Mesenchymal stem cell (in vitro differentiated cells and primary cell): ENCODE measurements around the gene PSMD10.

ENCODE experiments used
- DNase-seq: peaks from one replicate; pipeline ENCODE4 v3.0.0-alpha.2; 2013
- H2AFZ ChIP-seq: one replicate; pipeline ENCODE4 v1.6.1; 2013; ENCODE audit warnings: low read depth, mild to moderate bottlenecking, control low read depth, inconsistent platforms, low read length, moderate library complexity
- H2AK5ac ChIP-seq: 2 replicates; pipeline ENCODE4 v1.6.1; 2013; ENCODE audit warnings: low read length, moderate library complexity, mild to moderate bottlenecking, inconsistent platforms; ENCODE audit not compliant: severe bottlenecking
- H2BK120ac ChIP-seq: one replicate; pipeline ENCODE4 v1.6.1; 2013; ENCODE audit warnings: low read depth, mild to moderate bottlenecking, inconsistent platforms, low read length, moderate library complexity
- H2BK12ac ChIP-seq, 2 experiments: one replicate each; pipeline ENCODE4 v1.6.1; 2013; ENCODE audit warnings: inconsistent platforms in 2 of 2, low read length in 2 of 2, mild to moderate bottlenecking in 2 of 2, moderate library complexity in 2 of 2, control low read depth in 1 of 2
- H2BK15ac ChIP-seq: one replicate; pipeline ENCODE4 v1.6.1; 2013; ENCODE audit warnings: mild to moderate bottlenecking, low read depth, inconsistent platforms; ENCODE audit not compliant: poor library complexity, severe bottlenecking
- H2BK5ac ChIP-seq: 2 replicates; pipeline ENCODE4 v1.6.1; 2013; ENCODE audit warnings: low read depth, mild to moderate bottlenecking, low read length, control low read depth, inconsistent platforms; ENCODE audit not compliant: poor library complexity, severe bottlenecking
- H3K14ac ChIP-seq, 2 experiments: one replicate each; pipeline ENCODE4 v1.6.1; 2013; ENCODE audit warnings: inconsistent platforms in 2 of 2, low read length in 2 of 2, control low read depth in 1 of 2, mild to moderate bottlenecking in 1 of 2, moderate library complexity in 1 of 2
- H3K18ac ChIP-seq, 2 experiments: one replicate each; pipeline ENCODE4 v1.6.1; 2013; ENCODE audit warnings: inconsistent platforms in 2 of 2, low read length in 2 of 2, control low read depth in 1 of 2, low read depth in 1 of 2, mild to moderate bottlenecking in 1 of 2
- H3K23ac ChIP-seq, 2 experiments: one replicate each; pipeline ENCODE4 v1.6.1; 2013; ENCODE audit warnings: inconsistent platforms in 2 of 2, low read length in 2 of 2, mild to moderate bottlenecking in 2 of 2, moderate library complexity in 2 of 2, control low read depth in 1 of 2
- H3K27ac ChIP-seq: 2 replicates; pipeline ENCODE4 v1.5.1; 2013; ENCODE audit warnings: mild to moderate bottlenecking, moderate library complexity, low read length, control low read depth, inconsistent platforms; ENCODE audit not compliant: poor library complexity, severe bottlenecking
- H3K27me3 ChIP-seq, 2 experiments: 2 replicates each; pipeline versions ENCODE4 v1.6.1 to v1.7.0; 2013; ENCODE audit warnings: low read length in 2 of 2, mild to moderate bottlenecking in 2 of 2, moderate library complexity in 2 of 2, control low read depth in 1 of 2, inconsistent platforms in 1 of 2; ENCODE audit not compliant: control insufficient read depth in 1 of 2, insufficient read depth in 1 of 2
- H3K36me3 ChIP-seq, 2 experiments: 2 replicates each; pipeline versions ENCODE4 v1.6.1 to v1.7.0; 2013; ENCODE audit warnings: low read length in 2 of 2, control low read depth in 1 of 2, inconsistent platforms in 1 of 2, low read depth in 1 of 2, mild to moderate bottlenecking in 1 of 2; ENCODE audit not compliant: insufficient read depth in 2 of 2, control insufficient read depth in 1 of 2
- H3K4ac ChIP-seq, 2 experiments: one replicate each; pipeline ENCODE4 v1.6.1; 2013; ENCODE audit warnings: inconsistent platforms in 2 of 2, low read length in 2 of 2, mild to moderate bottlenecking in 2 of 2, moderate library complexity in 2 of 2, control low read depth in 1 of 2, low read depth in 1 of 2
- H3K4me1 ChIP-seq: 2 replicates; pipeline ENCODE4 v1.6.1; 2013; ENCODE audit warnings: low read depth, low read length, control low read depth; ENCODE audit not compliant: control insufficient read depth, insufficient read depth
- H3K4me2 ChIP-seq: 2 replicates; pipeline ENCODE4 v1.6.1; 2013; ENCODE audit warnings: low read length, mild to moderate bottlenecking, inconsistent platforms; ENCODE audit not compliant: poor library complexity, severe bottlenecking
- H3K4me3 ChIP-seq, 2 experiments: 2 replicates each; pipeline versions ENCODE4 v1.5.1 to v1.7.0; 2013; ENCODE audit warnings: low read length in 2 of 2, mild to moderate bottlenecking in 2 of 2, control low read depth in 1 of 2, low read depth in 1 of 2; ENCODE audit not compliant: insufficient read depth in 1 of 2
- H3K79me1 ChIP-seq: replicated peaks from 2 replicates; pipeline ENCODE4 v1.6.1; 2013; ENCODE audit warnings: mild to moderate bottlenecking, control low read depth, low read length, inconsistent platforms; ENCODE audit not compliant: poor library complexity, severe bottlenecking
- H3K9ac ChIP-seq: 2 replicates; pipeline ENCODE4 v1.7.0; 2013; ENCODE audit warnings: mild to moderate bottlenecking, low read length, moderate library complexity
- H3K9me3 ChIP-seq: 2 replicates; pipeline ENCODE4 v1.7.0; 2013; ENCODE audit warnings: mild to moderate bottlenecking, low read length; ENCODE audit not compliant: control insufficient read depth
- H4K8ac ChIP-seq: one replicate; pipeline ENCODE4 v1.6.1; 2013; ENCODE audit warnings: inconsistent platforms, mild to moderate bottlenecking, low read length, moderate library complexity
- H4K91ac ChIP-seq: one replicate; pipeline ENCODE4 v1.6.1; 2013; ENCODE audit warnings: mild to moderate bottlenecking, low read length, inconsistent platforms
- WGBS: methylation state at CpG from one replicate; pipeline ENCODE4 v1.1.7; 2013; ENCODE audit warnings: mixed read lengths; 5-methylcytosine and 5-hydroxymethylcytosine counted together

PSMD10 gene

DNA sequence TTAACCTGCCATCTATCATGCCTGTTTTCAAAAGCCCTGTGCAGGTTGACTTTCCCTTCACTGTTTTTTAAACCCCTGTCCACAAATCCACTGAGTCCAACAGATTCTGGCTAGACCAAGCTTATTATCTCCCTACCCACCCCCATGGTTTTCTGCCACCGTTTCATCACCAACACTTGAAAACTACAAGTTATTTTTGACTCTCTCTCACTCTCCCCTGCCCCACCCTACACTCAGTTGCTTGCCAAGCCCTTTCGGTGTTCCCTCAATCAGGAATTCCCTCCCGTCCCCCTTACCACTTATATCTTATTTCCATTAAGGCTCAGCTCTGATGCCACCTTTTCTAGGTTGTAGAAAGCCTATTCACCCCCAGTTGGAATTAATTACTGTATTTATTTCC lies 29.9 kb upstream of the PSMD10 start:
- Histone ChIP-seq H3K4me3 (no peak overlapping the region), H2AK5ac (no peak overlapping the region), H3K4me2 (no peak overlapping the region), H2BK12ac (peak overlapping the region in 1 of 2 experiments; percentile 66), H2BK15ac (no peak overlapping the region), H3K27ac (no peak overlapping the region), H3K4ac (no peak overlapping the region), H3K79me1 (no peaks in the 10 kb centered on the region), H3K18ac (no peak overlapping the region), H3K23ac (no peak overlapping the region), H2AFZ (no peak overlapping the region), H4K91ac (no peak overlapping the region), H3K36me3 (no peaks in the 10 kb centered on the region), H3K9ac (no peak overlapping the region), H2BK120ac (no peak overlapping the region), H3K9me3 (no peaks in the 10 kb centered on the region), H2BK5ac (no peak overlapping the region), H3K27me3 (peaks cover 0 to 25% of the 10 kb centered on the region in 2 experiments), H4K8ac (no peak overlapping the region), H3K4me1 (peaks cover 2% of the 10 kb centered on the region), H3K14ac (no peak overlapping the region)
- WGBS, result 80% methylated on average over 3 of the region's 3 CpGs
- no peak for DNase-seq

DNA sequence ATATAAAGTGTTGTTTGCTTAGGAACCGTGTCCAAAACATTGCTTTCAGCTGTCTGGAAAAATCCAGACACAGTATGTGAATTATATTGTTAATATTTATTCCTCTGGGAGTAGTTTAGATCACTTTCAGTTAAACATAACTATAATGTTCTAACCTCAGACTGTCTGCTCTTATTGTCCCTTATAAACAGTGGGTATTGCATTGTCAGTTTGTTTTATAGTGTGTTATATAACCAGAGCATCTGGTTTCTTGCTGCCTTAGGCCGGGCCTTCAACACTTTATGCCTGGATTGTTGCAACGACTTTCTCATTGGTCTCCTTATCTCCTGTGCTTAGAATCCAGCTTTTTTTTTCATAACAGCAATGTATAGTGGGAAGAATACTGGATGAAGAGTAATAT lies 26.6 kb upstream of the PSMD10 start:
- no peak overlapping the region for H2BK12ac ChIP-seq
- no peak overlapping the region for H2BK15ac ChIP-seq
- no peak overlapping the region for H2BK5ac ChIP-seq
- no peak overlapping the region for H2AFZ ChIP-seq
- no peak overlapping the region for H4K91ac ChIP-seq
- no peak overlapping the region for H3K14ac ChIP-seq
- H3K23ac ChIP-seq, result no peak overlapping the region
- H3K36me3 ChIP-seq, result no peaks in the 10 kb centered on the region
- H3K4ac ChIP-seq, result no peak overlapping the region
- H2AK5ac ChIP-seq, result no peak overlapping the region
- H3K27ac ChIP-seq, result no peak overlapping the region
- no peak overlapping the region for H3K4me2 ChIP-seq
- no peak overlapping the region for H4K8ac ChIP-seq
- H3K9ac ChIP-seq, result no peak overlapping the region
- H3K79me1 ChIP-seq, result no peaks in the 10 kb centered on the region
- no peak overlapping the region for H2BK120ac ChIP-seq
- no peak overlapping the region for H3K18ac ChIP-seq
- peak; percentile 28 for DNase-seq
- no peaks in the 10 kb centered on the region for H3K9me3 ChIP-seq
- H3K27me3 ChIP-seq, result peaks cover 0 to 18% of the 10 kb centered on the region in 2 experiments
- 28% methylated on average over 2 of the region's 3 CpGs for WGBS
- H3K4me3 ChIP-seq, result no peak overlapping the region
- peaks cover 2% of the 10 kb centered on the region for H3K4me1 ChIP-seq

DNA sequence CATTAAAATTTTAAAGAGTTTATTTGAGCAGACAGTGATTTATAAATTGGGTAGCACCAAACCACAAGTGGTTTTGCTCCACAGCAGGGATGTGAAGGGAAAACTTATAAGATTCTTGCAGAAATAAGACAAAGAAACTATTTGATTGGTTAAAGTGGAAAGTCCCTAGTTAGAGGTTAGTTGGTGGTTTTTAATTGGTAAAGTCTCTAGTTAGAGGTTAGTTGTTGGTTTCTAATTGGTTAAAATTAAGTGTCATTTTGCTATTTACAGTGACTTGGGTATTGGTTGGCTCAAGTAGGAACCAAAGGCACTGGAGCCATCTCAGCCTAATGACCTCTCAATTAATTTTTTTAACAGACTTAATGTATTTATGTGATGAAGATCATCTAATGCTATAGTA lies 23.2 kb upstream of the PSMD10 start:
- no peak overlapping the region for H4K8ac ChIP-seq
- no peak overlapping the region for H2BK5ac ChIP-seq
- no peaks in the 10 kb centered on the region for H3K79me1 ChIP-seq
- H3K23ac ChIP-seq, result no peak overlapping the region
- no peaks in the 10 kb centered on the region for H3K4me1 ChIP-seq
- peaks cover 0 to 8% of the 10 kb centered on the region in 2 experiments for H3K27me3 ChIP-seq
- H3K14ac ChIP-seq, result no peak overlapping the region
- H3K36me3 ChIP-seq, result no peaks in the 10 kb centered on the region
- no peak overlapping the region for H3K4me3 ChIP-seq
- H3K18ac ChIP-seq, result no peak overlapping the region
- H3K27ac ChIP-seq, result no peak overlapping the region
- H2BK120ac ChIP-seq, result no peak overlapping the region
- no peak overlapping the region for H2BK12ac ChIP-seq
- H2AK5ac ChIP-seq, result no peak overlapping the region
- no peaks in the 10 kb centered on the region for H3K9me3 ChIP-seq
- no peak overlapping the region for H3K4ac ChIP-seq
- H3K4me2 ChIP-seq, result no peak overlapping the region
- H2AFZ ChIP-seq, result no peak overlapping the region
- no peak overlapping the region for H2BK15ac ChIP-seq
- no peak overlapping the region for H3K9ac ChIP-seq
- no peak for DNase-seq
- H4K91ac ChIP-seq, result no peak overlapping the region

DNA sequence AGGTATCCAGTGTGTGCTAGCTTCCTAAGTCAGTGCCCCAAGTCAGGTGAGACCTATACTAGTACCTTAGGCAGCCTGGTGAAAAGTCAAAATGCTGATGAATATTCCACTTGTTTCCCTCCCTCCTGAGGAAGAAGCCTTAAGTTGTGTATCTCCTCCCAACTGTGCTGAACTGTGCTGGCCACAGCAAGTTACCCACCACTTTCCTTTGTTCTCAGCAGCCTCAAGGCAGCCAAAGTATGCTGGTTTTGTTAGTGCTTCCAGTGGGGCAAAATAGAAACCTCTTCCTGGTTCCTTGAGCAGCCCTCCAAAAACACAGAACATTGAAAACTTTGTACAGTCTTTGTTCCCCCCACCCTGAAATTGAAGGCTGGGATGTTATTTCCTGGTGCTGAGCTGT lies 14.1 kb upstream of the PSMD10 start:
- Histone ChIP-seq H4K91ac (no peak overlapping the region), H3K36me3 (no peaks in the 10 kb centered on the region), H3K27me3 (no peaks in the 10 kb centered on the region), H2BK15ac (no peak overlapping the region), H2AK5ac (no peak overlapping the region), H2BK5ac (no peak overlapping the region), H2BK12ac (no peak overlapping the region), H3K9ac (no peak overlapping the region), H4K8ac (no peak overlapping the region), H3K23ac (no peak overlapping the region), H3K4me3 (no peak overlapping the region), H2AFZ (no peak overlapping the region), H3K4ac (no peak overlapping the region), H3K79me1 (peaks cover 2% of the 10 kb centered on the region), H3K14ac (no peak overlapping the region), H3K9me3 (no peaks in the 10 kb centered on the region), H3K18ac (no peak overlapping the region), H2BK120ac (no peak overlapping the region), H3K4me1 (no peaks in the 10 kb centered on the region), H3K4me2 (no peak overlapping the region), H3K27ac (no peak overlapping the region)
- DNase-seq, result no peak
